H9 (cell line): ENCODE measurements around the gene XXYLT1. TPM values are rescaled to one million over a fixed set of nuclear protein-coding genes. Genes with fewer than 3 reads are reported as not detected.
A peak's percentile ranks its signal among the peaks of the same experiment; 100 is the strongest.

ENCODE experiments used
- DNase-seq: peaks from one replicate; pipeline ENCODE4 v3.0.0-alpha.2; 2017
- H2AFZ ChIP-seq: one replicate; pipeline ENCODE4 v1.6.1; 2013; ENCODE audit warnings: mild to moderate bottlenecking, low read length, control low read depth, moderate library complexity
- H2AK5ac ChIP-seq: 2 replicates; pipeline ENCODE4 v1.6.1; 2013; ENCODE audit warnings: low read length, control low read depth, mixed read lengths; ENCODE audit not compliant: insufficient read length
- H2BK120ac ChIP-seq: one replicate; pipeline ENCODE4 v1.6.1; 2013; ENCODE audit warnings: low read depth, mild to moderate bottlenecking, low read length, control low read depth, inconsistent platforms; ENCODE audit not compliant: poor library complexity, severe bottlenecking
- H2BK12ac ChIP-seq: 2 replicates; pipeline ENCODE4 v1.6.1; 2013; ENCODE audit warnings: low read length, control low read depth, mixed read lengths, low read depth; ENCODE audit not compliant: insufficient read length
- H2BK15ac ChIP-seq: 2 replicates; pipeline ENCODE4 v1.6.1; 2013; ENCODE audit warnings: low read depth, low read length, control low read depth
- H2BK20ac ChIP-seq: one replicate; pipeline ENCODE4 v1.6.1; 2013; ENCODE audit warnings: low read depth, mild to moderate bottlenecking, low read length, control low read depth, inconsistent platforms; ENCODE audit not compliant: poor library complexity, severe bottlenecking
- H2BK5ac ChIP-seq: 2 replicates; pipeline ENCODE4 v1.6.1; 2013; ENCODE audit warnings: low read length, control low read depth, mixed read lengths; ENCODE audit not compliant: insufficient read length
- H3K14ac ChIP-seq: 2 replicates; pipeline ENCODE4 v1.6.1; 2013; ENCODE audit warnings: low read length, control low read depth; ENCODE audit not compliant: insufficient read depth
- H3K18ac ChIP-seq: 2 replicates; pipeline ENCODE4 v1.6.1; 2013; ENCODE audit warnings: low read depth, mild to moderate bottlenecking, mixed read lengths, low read length, control low read depth; ENCODE audit not compliant: insufficient read length
- H3K23ac ChIP-seq: 2 replicates; pipeline ENCODE4 v1.6.1; 2013; ENCODE audit warnings: low read length, control low read depth, mixed read lengths, low read depth; ENCODE audit not compliant: insufficient read length
- H3K23me2 ChIP-seq: 2 replicates; pipeline ENCODE4 v1.6.1; 2013; ENCODE audit warnings: low read depth, mild to moderate bottlenecking, mixed read lengths, low read length, control low read depth; ENCODE audit not compliant: insufficient read length, poor library complexity, severe bottlenecking
- H3K27ac ChIP-seq: 2 replicates; pipeline ENCODE4 v1.5.1; 2013; ENCODE audit warnings: low read length, control low read depth, mixed read lengths, low read depth; ENCODE audit not compliant: insufficient read length
- H3K27me3 ChIP-seq: 2 replicates; pipeline ENCODE4 v1.6.1; 2013; ENCODE audit warnings: low read length, control low read depth, inconsistent platforms; ENCODE audit not compliant: insufficient read depth
- H3K4ac ChIP-seq: 2 replicates; pipeline ENCODE4 v1.6.1; 2013; ENCODE audit warnings: low read depth, mild to moderate bottlenecking, control low read depth, inconsistent platforms, low read length, moderate library complexity
- H3K4me1 ChIP-seq: 2 replicates; pipeline ENCODE4 v1.6.1; 2013; ENCODE audit warnings: low read length, control low read depth, inconsistent platforms; ENCODE audit not compliant: insufficient read depth
- H3K4me2 ChIP-seq: 2 replicates; pipeline ENCODE4 v1.6.1; 2013; ENCODE audit warnings: low read length, control low read depth, mixed read lengths; ENCODE audit not compliant: insufficient read length, insufficient read depth
- H3K56ac ChIP-seq: 2 replicates; pipeline ENCODE4 v1.6.1; 2013; ENCODE audit warnings: low read depth, mild to moderate bottlenecking, mixed read lengths, low read length, control low read depth; ENCODE audit not compliant: insufficient read length
- H3K79me1 ChIP-seq: 2 replicates; pipeline ENCODE4 v1.6.1; 2013; ENCODE audit warnings: low read depth, mild to moderate bottlenecking, moderate library complexity, low read length, control low read depth, inconsistent platforms; ENCODE audit not compliant: insufficient read depth, poor library complexity, severe bottlenecking
- H3K79me2 ChIP-seq: 2 replicates; pipeline ENCODE4 v1.6.1; 2013; ENCODE audit warnings: low read length, control low read depth, inconsistent platforms; ENCODE audit not compliant: insufficient read depth
- H3K9ac ChIP-seq: 2 replicates; pipeline ENCODE4 v1.6.1; 2013; ENCODE audit warnings: low read length, control low read depth, mixed read lengths; ENCODE audit not compliant: insufficient read length; ENCODE audit errors: extremely low read depth
- H3K9me3 ChIP-seq: one replicate; pipeline ENCODE4 v1.6.1; 2013; ENCODE audit warnings: low read depth, low read length, inconsistent platforms; ENCODE audit not compliant: control insufficient read depth
- H3T11ph ChIP-seq: one replicate; pipeline ENCODE4 v1.6.1; 2013; ENCODE audit warnings: mild to moderate bottlenecking, low read length, control low read depth, inconsistent platforms
- H4K20me1 ChIP-seq: one replicate; pipeline ENCODE4 v1.6.1; 2013; ENCODE audit not compliant: control insufficient read depth, insufficient read length, insufficient read depth
- H4K5ac ChIP-seq: 2 replicates; pipeline ENCODE4 v1.6.1; 2013; ENCODE audit warnings: low read depth, mild to moderate bottlenecking, mixed read lengths, low read length, control low read depth; ENCODE audit not compliant: insufficient read length
- H4K8ac ChIP-seq: replicated peaks from 2 replicates; pipeline ENCODE4 v1.6.1; 2013; ENCODE audit warnings: low read length, control low read depth, mixed read lengths, low read depth; ENCODE audit not compliant: insufficient read length
- H4K91ac ChIP-seq: 2 replicates; pipeline ENCODE4 v1.6.1; 2013; ENCODE audit warnings: low read depth, mild to moderate bottlenecking, moderate library complexity, mixed read lengths, low read length, control low read depth; ENCODE audit not compliant: insufficient read length
- H3K27ac Mint-ChIP-seq, 3 experiments: 2 replicates in 2 of 3; 3 replicates in 1 of 3; pipeline ENCODE4 v1.8.0; 2020 to 2021; ENCODE audit warnings: mixed read lengths in 3 of 3, mild to moderate bottlenecking in 1 of 3, moderate library complexity in 1 of 3
- H3K27me3 Mint-ChIP-seq: 2 replicates; pipeline ENCODE4 v1.8.0; 2021; ENCODE audit warnings: low read depth, mild to moderate bottlenecking, moderate library complexity, mixed read lengths
- H3K36me3 Mint-ChIP-seq, 3 experiments: 2 replicates in 2 of 3; 3 replicates in 1 of 3; pipeline ENCODE4 v1.8.0; 2020 to 2021; ENCODE audit warnings: low read depth in 3 of 3, mixed read lengths in 3 of 3; ENCODE audit not compliant: insufficient read depth in 1 of 3
- H3K4me1 Mint-ChIP-seq, 2 experiments: 2 replicates each; pipeline ENCODE4 v1.8.0; 2020; ENCODE audit warnings: mixed read lengths in 2 of 2
- H3K4me3 Mint-ChIP-seq, 2 experiments: 2 replicates in 1 of 2; 3 replicates in 1 of 2; pipeline ENCODE4 v1.8.0; 2020 to 2021; ENCODE audit warnings: mild to moderate bottlenecking in 2 of 2, mixed read lengths in 2 of 2, moderate library complexity in 1 of 2
- H3K9me3 Mint-ChIP-seq, 2 experiments: 2 replicates in 1 of 2; 3 replicates in 1 of 2; pipeline ENCODE4 v1.8.0; 2020; ENCODE audit warnings: mild to moderate bottlenecking in 2 of 2, mixed read lengths in 2 of 2, moderate library complexity in 1 of 2
- WGBS: extraction: QIAGEN DNeasy Blood & Tissue Kit; methylation state at CpG from one replicate; pipeline ENCODE4 v1.1.7; 2013; ENCODE audit warnings: missing lambda C conversion rate, low lambda C conversion rate, mixed read lengths; ENCODE audit not compliant: insufficient read length; ENCODE audit errors: extremely low coverage; 5-methylcytosine and 5-hydroxymethylcytosine counted together
- total RNA-seq: library from RNA; stranded (reverse); gene quantifications from 2 replicates; pipeline ENCODE4 v1.2.1, GENCODE V29; 2021
- TF ChIP-seq, protein P1 (sequence below): fragments of 200-600 bp; sonication (generic); conservative IDR thresholded peaks from 3 replicates; pipeline ENCODE4 v1.8.0; 2021; ENCODE audit warnings: antibody characterized with exemption, mild to moderate bottlenecking

The XXYLT1 gene
- total RNA-seq, 1 experiment from 2014 or later, result 22.7 TPM

DNA sequence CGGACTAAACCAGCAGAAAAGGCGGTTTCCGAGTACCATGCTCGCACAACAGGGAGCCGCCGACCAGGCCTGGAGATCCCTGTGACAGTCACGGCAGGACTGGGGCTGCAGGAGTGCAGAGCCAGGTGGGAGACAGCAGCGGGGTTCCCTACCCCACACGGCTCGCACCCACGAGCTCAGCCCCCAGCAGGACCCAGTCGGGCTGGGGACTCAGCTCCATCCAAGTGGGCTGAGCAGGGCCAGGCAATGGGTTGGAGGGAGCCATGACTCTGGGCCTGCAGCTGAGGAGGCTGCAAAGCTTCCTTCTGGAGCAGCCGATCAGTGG, 15.8 kb downstream of the XXYLT1 start:
- H3K23ac ChIP-seq, result no peak overlapping the region
- no peaks in the 10 kb centered on the region for H3K79me1 ChIP-seq
- H3T11ph ChIP-seq, result no peak overlapping the region
- peaks cover 51 to 65% of the 10 kb centered on the region in 2 experiments for H3K4me1 Mint-ChIP-seq
- H4K91ac ChIP-seq, result no peak overlapping the region
- no peak overlapping the region for H3K4ac ChIP-seq
- peaks cover 6% of the 10 kb centered on the region for H3K23me2 ChIP-seq
- no peaks in the 10 kb centered on the region; the same call in 1 of the 2 replicates for H3K27me3 Mint-ChIP-seq
- H2AFZ ChIP-seq, result no peak overlapping the region
- peaks cover 13% of the 10 kb centered on the region; the same call in 1 of the 2 replicates for H3K79me2 ChIP-seq
- H3K27me3 ChIP-seq, result no peaks in the 10 kb centered on the region
- no peak overlapping the region for H2BK12ac ChIP-seq
- H3K27ac Mint-ChIP-seq, result peak overlapping the region in 2 of 3 experiments; percentile 72 to 93; a peak in 3 of 7 replicates
- TF ChIP-seq, protein P1, sequence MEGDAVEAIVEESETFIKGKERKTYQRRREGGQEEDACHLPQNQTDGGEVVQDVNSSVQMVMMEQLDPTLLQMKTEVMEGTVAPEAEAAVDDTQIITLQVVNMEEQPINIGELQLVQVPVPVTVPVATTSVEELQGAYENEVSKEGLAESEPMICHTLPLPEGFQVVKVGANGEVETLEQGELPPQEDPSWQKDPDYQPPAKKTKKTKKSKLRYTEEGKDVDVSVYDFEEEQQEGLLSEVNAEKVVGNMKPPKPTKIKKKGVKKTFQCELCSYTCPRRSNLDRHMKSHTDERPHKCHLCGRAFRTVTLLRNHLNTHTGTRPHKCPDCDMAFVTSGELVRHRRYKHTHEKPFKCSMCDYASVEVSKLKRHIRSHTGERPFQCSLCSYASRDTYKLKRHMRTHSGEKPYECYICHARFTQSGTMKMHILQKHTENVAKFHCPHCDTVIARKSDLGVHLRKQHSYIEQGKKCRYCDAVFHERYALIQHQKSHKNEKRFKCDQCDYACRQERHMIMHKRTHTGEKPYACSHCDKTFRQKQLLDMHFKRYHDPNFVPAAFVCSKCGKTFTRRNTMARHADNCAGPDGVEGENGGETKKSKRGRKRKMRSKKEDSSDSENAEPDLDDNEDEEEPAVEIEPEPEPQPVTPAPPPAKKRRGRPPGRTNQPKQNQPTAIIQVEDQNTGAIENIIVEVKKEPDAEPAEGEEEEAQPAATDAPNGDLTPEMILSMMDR, result no peak
- H2BK5ac ChIP-seq, result no peak overlapping the region
- H2BK15ac ChIP-seq, result no peak overlapping the region
- H2BK120ac ChIP-seq, result no peak overlapping the region
- no peak overlapping the region for H4K8ac ChIP-seq
- peaks cover 2% of the 10 kb centered on the region for H4K20me1 ChIP-seq
- H3K36me3 Mint-ChIP-seq, result 0 out of 7 replicates have a peak, but pooled peaks cover 0 to 2% (median 0%) of the 10 kb centered on the region in 3 experiments
- no peaks in the 10 kb centered on the region for H3K9me3 ChIP-seq
- DNase-seq, result no peak
- no peak overlapping the region for H3K9ac ChIP-seq
- peaks cover 6% of the 10 kb centered on the region for H3K4me1 ChIP-seq
- no peak overlapping the region for H3K4me2 ChIP-seq
- H3K18ac ChIP-seq, result no peak overlapping the region
- H3K4me3 Mint-ChIP-seq, result no peak overlapping the region
- no peak overlapping the region for H2BK20ac ChIP-seq
- H3K9me3 Mint-ChIP-seq, result no peaks in the 10 kb centered on the region
- WGBS, result no CpG with 5 or more reads among the region's 13 CpGs
- no peak overlapping the region for H3K14ac ChIP-seq
- no peak overlapping the region for H4K5ac ChIP-seq
- H3K56ac ChIP-seq, result no peak overlapping the region
- no peak overlapping the region for H2AK5ac ChIP-seq
- no peak overlapping the region for H3K27ac ChIP-seq
